Upper lobe of left lung (tissue), 4 donors: ENCODE data around the gene LRCH1.

ENCODE experiments used
- EP300 ChIP-seq, 4 donors: sonication (generic); formaldehyde crosslinking; IDR thresholded peaks; one replicate each; pipeline ENCODE4 v1.5.1; 2017; ENCODE audit warnings: antibody characterized with exemption in 4 of 4, control low read depth in 2 of 4
- POLR2A ChIP-seq, 4 donors: fragments of 450-650 bp; IDR thresholded peaks; one replicate each; pipeline ENCODE4 v1.5.1; 2016 to 2017; ENCODE audit warnings: antibody characterized with exemption in 4 of 4, mild to moderate bottlenecking in 2 of 4
- TF ChIP-seq, protein P1 (sequence below), 6 experiments: fragments of 450-650 bp in 4 of 6; fragments of 200-600 bp in 2 of 6; sonication (generic) in 2 of 6; IDR thresholded peaks; one replicate each; pipeline ENCODE4 v1.5.1; 2016 to 2019; ENCODE audit warnings: antibody characterized with exemption in 6 of 6

DNA sequence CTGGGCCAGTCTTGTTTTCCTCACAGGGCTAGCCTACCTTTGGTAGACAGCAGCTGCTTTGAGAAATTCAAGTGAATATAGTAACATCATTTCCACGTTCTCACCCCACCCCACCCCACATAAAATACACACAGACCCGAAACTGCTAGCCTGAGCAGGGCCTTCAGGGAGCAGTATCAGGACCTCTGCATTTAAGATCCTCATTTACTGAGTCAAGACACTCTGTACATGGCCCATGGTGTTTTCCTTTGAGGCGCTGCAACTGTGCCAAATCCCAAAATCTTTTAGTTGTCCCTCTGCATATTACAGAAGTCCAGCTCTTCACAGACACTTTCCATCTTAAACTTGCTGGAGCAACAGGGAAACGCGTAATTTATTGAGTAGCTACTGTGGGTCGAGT, 200.9 kb downstream of the LRCH1 start:
- TF ChIP-seq POLR2A (IDR thresholded peaks at IDR 0.05) = no peak
- TF ChIP-seq, protein P1, sequence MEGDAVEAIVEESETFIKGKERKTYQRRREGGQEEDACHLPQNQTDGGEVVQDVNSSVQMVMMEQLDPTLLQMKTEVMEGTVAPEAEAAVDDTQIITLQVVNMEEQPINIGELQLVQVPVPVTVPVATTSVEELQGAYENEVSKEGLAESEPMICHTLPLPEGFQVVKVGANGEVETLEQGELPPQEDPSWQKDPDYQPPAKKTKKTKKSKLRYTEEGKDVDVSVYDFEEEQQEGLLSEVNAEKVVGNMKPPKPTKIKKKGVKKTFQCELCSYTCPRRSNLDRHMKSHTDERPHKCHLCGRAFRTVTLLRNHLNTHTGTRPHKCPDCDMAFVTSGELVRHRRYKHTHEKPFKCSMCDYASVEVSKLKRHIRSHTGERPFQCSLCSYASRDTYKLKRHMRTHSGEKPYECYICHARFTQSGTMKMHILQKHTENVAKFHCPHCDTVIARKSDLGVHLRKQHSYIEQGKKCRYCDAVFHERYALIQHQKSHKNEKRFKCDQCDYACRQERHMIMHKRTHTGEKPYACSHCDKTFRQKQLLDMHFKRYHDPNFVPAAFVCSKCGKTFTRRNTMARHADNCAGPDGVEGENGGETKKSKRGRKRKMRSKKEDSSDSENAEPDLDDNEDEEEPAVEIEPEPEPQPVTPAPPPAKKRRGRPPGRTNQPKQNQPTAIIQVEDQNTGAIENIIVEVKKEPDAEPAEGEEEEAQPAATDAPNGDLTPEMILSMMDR (IDR thresholded peaks at IDR 0.05) = no peak
- no peak for TF ChIP-seq EP300 (IDR thresholded peaks at IDR 0.05)
